Caco-2 (cell line): ENCODE results near the gene CDC14A. TPM values are rescaled to one million over a fixed set of nuclear protein-coding genes. Genes with fewer than 3 reads are reported as not detected.

Source experiments
- BruUV-seq: library from RNA; stranded (reverse); fragments of 400-500 nt; replicated peaks from 2 replicates; lab custom pipeline; 2021; lab: Mats Ljungman, UMichigan
- CTCF ChIA-PET: fragments of 300-600 bp; sonication (Branson Sonifier 250); formaldehyde crosslinking; loops from one replicate; lab custom pipeline; 2022; ENCODE audit warnings: antibody characterized with exemption; lab: Charles Lee
- POLR2A ChIA-PET: fragments of 300-600 bp; sonication (Branson Sonifier 250); formaldehyde crosslinking; loops from one replicate; lab custom pipeline; 2022; ENCODE audit warnings: antibody characterized with exemption; lab: Charles Lee
- DNase-seq, 2 experiments: peaks; one replicate each; pipeline versions ENCODE4 v3.0.0 to v3.0.0-alpha.2; 2020 to 2022
- H3K27me3 ChIP-seq: replicated peaks from 2 replicates; pipeline ENCODE4 v1.6.0; 2011; ENCODE audit warnings: low read length; ENCODE audit not compliant: control insufficient read depth, insufficient read depth
- H3K36me3 ChIP-seq: 2 replicates; pipeline ENCODE4 v1.5.1; 2011; ENCODE audit warnings: low read length; ENCODE audit not compliant: control insufficient read depth, insufficient read depth
- H3K4me1 ChIP-seq: fragments of 250-450 bp; sonication (Bioruptor Pico); 2 replicates; pipeline ENCODE4 v1.5.1; 2020; ENCODE audit warnings: mild to moderate bottlenecking
- H3K4me3 ChIP-seq: 2 replicates; pipeline ENCODE4 v1.5.1; 2011; ENCODE audit warnings: low read depth, mild to moderate bottlenecking, control low read depth, low read length
- H3K9me3 ChIP-seq: fragments of 250-450 bp; sonication (Bioruptor Pico); 2 replicates; pipeline ENCODE4 v1.5.1; 2020; ENCODE audit warnings: mild to moderate bottlenecking, moderate library complexity
- H3K27ac Mint-ChIP-seq: one replicate; pipeline ENCODE4 v1.8.0; 2022; ENCODE audit warnings: mixed read lengths; ENCODE audit not compliant: unreplicated experiment
- H3K27me3 Mint-ChIP-seq: one replicate; pipeline ENCODE4 v1.8.0; 2022; ENCODE audit warnings: mixed read lengths; ENCODE audit not compliant: insufficient read depth, unreplicated experiment
- H3K36me3 Mint-ChIP-seq: one replicate; pipeline ENCODE4 v1.8.0; 2022; ENCODE audit warnings: mild to moderate bottlenecking, mixed read lengths; ENCODE audit not compliant: insufficient read depth, unreplicated experiment
- H3K4me1 Mint-ChIP-seq: one replicate; pipeline ENCODE4 v1.8.0; 2022; ENCODE audit warnings: low read depth, mixed read lengths; ENCODE audit not compliant: unreplicated experiment
- H3K4me3 Mint-ChIP-seq: one replicate; pipeline ENCODE4 v1.8.0; 2022; ENCODE audit warnings: mild to moderate bottlenecking, moderate library complexity, mixed read lengths; ENCODE audit not compliant: unreplicated experiment
- H3K9me3 Mint-ChIP-seq: one replicate; pipeline ENCODE4 v1.8.0; 2022; ENCODE audit warnings: mixed read lengths; ENCODE audit not compliant: unreplicated experiment
- intact Hi-C: fragments of 100-400 bp; cut with micrococcal nuclease; formaldehyde crosslinking; loops from one replicate; pipeline ENCODE4 v1.10.0; 2022; ENCODE audit not compliant: unreplicated experiment
- total RNA-seq: library from RNA; stranded (reverse); gene quantifications from 2 replicates; pipeline ENCODE4 v1.2.3, GENCODE V29; 2022
- TF ChIP-seq, protein P1 (sequence below), 2 experiments: fragments of 200-600 bp in 1 of 2; IDR thresholded peaks; 1 replicate in 1 of 2; 2 replicates in 1 of 2; pipeline versions ENCODE4 v1.5.1 to v1.8.0; 2011 to 2022; ENCODE audit warnings: antibody characterized with exemption in 1 of 2, control low read depth in 1 of 2, inconsistent platforms in 1 of 2, low read depth in 1 of 2, low read length in 1 of 2, mild to moderate bottlenecking in 1 of 2, moderate library complexity in 1 of 2; ENCODE audit not compliant: insufficient read depth in 1 of 2, severe bottlenecking in 1 of 2, unreplicated experiment in 1 of 2

Gene CDC14A
- total RNA-seq, 1 experiment from 2014 or later, result 7.3 TPM

DNA sequence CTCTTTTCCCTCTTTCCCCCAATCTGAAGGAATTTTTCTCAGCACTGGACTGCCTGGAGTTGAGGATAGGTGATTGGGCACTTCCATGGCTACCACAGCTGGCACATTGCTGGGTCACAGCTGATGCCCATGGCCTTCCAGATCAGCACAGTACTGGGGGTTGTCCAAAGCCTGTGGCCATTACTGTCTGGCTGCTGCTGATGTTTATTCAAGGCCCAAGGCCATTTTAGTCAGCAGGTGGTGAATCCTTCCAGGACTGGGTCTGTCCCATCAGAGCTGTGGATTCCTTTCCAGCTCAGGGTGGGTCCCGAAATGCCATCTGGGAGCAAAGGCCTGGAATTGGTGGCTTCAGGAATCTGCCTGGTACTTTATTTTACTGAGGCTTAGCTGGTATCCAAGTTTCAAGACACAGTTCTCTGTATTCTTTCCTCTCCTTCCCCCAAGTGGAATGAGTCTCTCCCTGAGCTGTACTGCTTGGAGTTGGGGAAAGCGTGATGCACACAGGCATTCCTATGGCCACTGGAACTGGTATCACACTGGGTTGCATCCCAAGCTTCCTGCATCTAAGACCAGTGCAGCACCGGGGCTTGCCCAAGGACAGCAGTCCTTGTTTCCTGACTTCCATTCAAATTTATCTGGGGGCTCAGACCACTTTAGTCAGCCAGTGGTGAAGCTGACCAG, 204.8 kb downstream of the CDC14A start:
- H3K4me1 ChIP-seq, result no peaks in the 10 kb centered on the region
- no TSS peak for BruUV-seq
- no peak overlapping the region for H3K4me3 ChIP-seq
- TF ChIP-seq, protein P1, sequence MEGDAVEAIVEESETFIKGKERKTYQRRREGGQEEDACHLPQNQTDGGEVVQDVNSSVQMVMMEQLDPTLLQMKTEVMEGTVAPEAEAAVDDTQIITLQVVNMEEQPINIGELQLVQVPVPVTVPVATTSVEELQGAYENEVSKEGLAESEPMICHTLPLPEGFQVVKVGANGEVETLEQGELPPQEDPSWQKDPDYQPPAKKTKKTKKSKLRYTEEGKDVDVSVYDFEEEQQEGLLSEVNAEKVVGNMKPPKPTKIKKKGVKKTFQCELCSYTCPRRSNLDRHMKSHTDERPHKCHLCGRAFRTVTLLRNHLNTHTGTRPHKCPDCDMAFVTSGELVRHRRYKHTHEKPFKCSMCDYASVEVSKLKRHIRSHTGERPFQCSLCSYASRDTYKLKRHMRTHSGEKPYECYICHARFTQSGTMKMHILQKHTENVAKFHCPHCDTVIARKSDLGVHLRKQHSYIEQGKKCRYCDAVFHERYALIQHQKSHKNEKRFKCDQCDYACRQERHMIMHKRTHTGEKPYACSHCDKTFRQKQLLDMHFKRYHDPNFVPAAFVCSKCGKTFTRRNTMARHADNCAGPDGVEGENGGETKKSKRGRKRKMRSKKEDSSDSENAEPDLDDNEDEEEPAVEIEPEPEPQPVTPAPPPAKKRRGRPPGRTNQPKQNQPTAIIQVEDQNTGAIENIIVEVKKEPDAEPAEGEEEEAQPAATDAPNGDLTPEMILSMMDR (IDR thresholded peaks at IDR 0.05; ENCODE audit: insufficient read depth in 1 of 2, low read depth in 1 of 2, low read length in 1 of 2, severe bottlenecking in 1 of 2, unreplicated experiment in 1 of 2), result no peak
- Mint-ChIP-seq H3K27me3 (peaks cover 3% of the 10 kb centered on the region), H3K4me3 (no peak overlapping the region), H3K4me1 (no peaks in the 10 kb centered on the region), H3K36me3 (no peaks in the 10 kb centered on the region), H3K27ac (no peak overlapping the region), H3K9me3 (peaks cover 31% of the 10 kb centered on the region)
- intact Hi-C loops, result no loop called here
- ChIA-PET CTCF (no interaction called here), POLR2A (no interaction called here)
- H3K27me3 ChIP-seq, result no peaks in the 10 kb centered on the region
- DNase-seq, result no peak
- no peaks in the 10 kb centered on the region for H3K36me3 ChIP-seq
- no peaks in the 10 kb centered on the region for H3K9me3 ChIP-seq

- no peaks in the 10 kb centered on the region for H3K36me3 Mint-ChIP-seq
- no peaks in the 10 kb centered on the region for H3K4me1 Mint-ChIP-seq
- no peaks in the 10 kb centered on the region for H3K36me3 ChIP-seq
- peaks cover 3% of the 10 kb centered on the region for H3K27me3 Mint-ChIP-seq
- CTCF ChIA-PET, result no interaction called here
- no TSS peak for BruUV-seq
- no peak overlapping the region for H3K4me3 ChIP-seq
- DNase-seq, result no peak
- H3K27ac Mint-ChIP-seq, result no peak overlapping the region
- no peak overlapping the region for H3K4me3 Mint-ChIP-seq
- TF ChIP-seq, protein P1 (IDR thresholded peaks at IDR 0.05; ENCODE audit: insufficient read depth in 1 of 2, low read depth in 1 of 2, low read length in 1 of 2, severe bottlenecking in 1 of 2, unreplicated experiment in 1 of 2), result no peak
- H3K9me3 Mint-ChIP-seq, result peaks cover 26% of the 10 kb centered on the region
- POLR2A ChIA-PET, result no interaction called here
- intact Hi-C loops, result no loop called here
- no peaks in the 10 kb centered on the region for H3K27me3 ChIP-seq
- no peaks in the 10 kb centered on the region for H3K4me1 ChIP-seq
- H3K9me3 ChIP-seq, result no peaks in the 10 kb centered on the region
Measured at GRCh38 chr1:100557606-100557953, 205.3 kb downstream of the CDC14A start.

GRCh38 chr1:100565533-100565932, 213.2 kb downstream of the CDC14A start:
- no peak overlapping the region for H3K4me3 Mint-ChIP-seq
- no peaks in the 10 kb centered on the region for H3K4me1 Mint-ChIP-seq
- Histone ChIP-seq H3K36me3 (no peaks in the 10 kb centered on the region), H3K4me3 (no peak overlapping the region), H3K9me3 (no peaks in the 10 kb centered on the region), H3K27me3 (no peaks in the 10 kb centered on the region), H3K4me1 (no peaks in the 10 kb centered on the region)
- H3K27me3 Mint-ChIP-seq, result peaks cover 5% of the 10 kb centered on the region
- ChIA-PET CTCF (no interaction called here), POLR2A (no interaction called here)
- BruUV-seq, result no TSS peak
- H3K9me3 Mint-ChIP-seq, result peaks cover 7% of the 10 kb centered on the region
- TF ChIP-seq, protein P1 (IDR thresholded peaks at IDR 0.05; ENCODE audit: insufficient read depth in 1 of 2, low read depth in 1 of 2, low read length in 1 of 2, severe bottlenecking in 1 of 2, unreplicated experiment in 1 of 2), result no peak
- intact Hi-C loops, result no loop called here
- DNase-seq, result no peak
- no peaks in the 10 kb centered on the region for H3K36me3 Mint-ChIP-seq
- no peak overlapping the region for H3K27ac Mint-ChIP-seq
